Stimulated activated naive CD4-positive, alpha-beta T cell (primary cell): ENCODE results near the gene SLC16A12.
"Not testable (repeated sequence)": the region's sequence is repeated elsewhere in the genome, so short reads cannot be mapped to it uniquely, and the experiment has no call there.

ENCODE experiments used
- DNase-seq, 6 experiments: peaks; one replicate each; lab custom pipeline; 2025; lab: John Stamatoyannopoulos, UW

The SLC16A12 gene

GRCh38 chr10:89548673-89549072, 13.3 kb upstream of the SLC16A12 start:
- no peak for DNase-seq

GRCh38 chr10:89547853-89548513, 12.6 kb upstream of the SLC16A12 start:
- no peak for DNase-seq

- DNase-seq = not testable (repeated sequence)
Observed at GRCh38 chr10:89546651-89547050, 11.3 kb upstream of the SLC16A12 start.

GRCh38 chr10:89543841-89544240, 8.4 kb upstream of the SLC16A12 start:
- DNase-seq = no peak

- DNase-seq = no peak
Observed at GRCh38 chr10:89540420-89540949, 5.1 kb upstream of the SLC16A12 start.

GRCh38 chr10:89537364-89537763, 2.0 kb upstream of the SLC16A12 start:
- no peak for DNase-seq

GRCh38 chr10:89536013-89536354, 590 bp upstream of the SLC16A12 start:
- no peak for DNase-seq

- DNase-seq = no peak
Observed at GRCh38 chr10:89534826-89535166, 598 bp downstream of the SLC16A12 start.

GRCh38 chr10:89532476-89532875, 2.9 kb downstream of the SLC16A12 start:
- no peak for DNase-seq

GRCh38 chr10:89531359-89531758, 4.0 kb downstream of the SLC16A12 start:
- DNase-seq = no peak

GRCh38 chr10:89529711-89530110, 5.7 kb downstream of the SLC16A12 start:
- not testable (repeated sequence) for DNase-seq

- no peak for DNase-seq
Observed at GRCh38 chr10:89526358-89526757, 9.0 kb downstream of the SLC16A12 start.

GRCh38 chr10:89525556-89525955, 9.8 kb downstream of the SLC16A12 start:
- no peak for DNase-seq

- no peak for DNase-seq
Observed at GRCh38 chr10:89524279-89524678, 11.1 kb downstream of the SLC16A12 start.

- no peak for DNase-seq
Observed at GRCh38 chr10:89523274-89523673, 12.1 kb downstream of the SLC16A12 start.

GRCh38 chr10:89522463-89522862, 12.9 kb downstream of the SLC16A12 start:
- no peak for DNase-seq

- no peak for DNase-seq
Observed at GRCh38 chr10:89521368-89521767, 14.0 kb downstream of the SLC16A12 start.

- DNase-seq = no peak
Observed at GRCh38 chr10:89520706-89521105, 14.7 kb downstream of the SLC16A12 start.

- no peak for DNase-seq
Observed at GRCh38 chr10:89518876-89519842, 16.2 kb downstream of the SLC16A12 start.

- DNase-seq = no peak
Observed at GRCh38 chr10:89518108-89518507, 17.3 kb downstream of the SLC16A12 start.

- no peak for DNase-seq
Observed at GRCh38 chr10:89516149-89516832, 19.1 kb downstream of the SLC16A12 start.

- no peak for DNase-seq
Observed at GRCh38 chr10:89515031-89515841, 20.2 kb downstream of the SLC16A12 start.
